Ishikawa (cell line): ENCODE measurements around the gene CAMTA1.

Experiments used
- CEBPB ChIP-seq: IDR thresholded peaks from 2 replicates; pipeline ENCODE4 v1.6.1; 2012
- EGR1 ChIP-seq: IDR thresholded peaks from 2 replicates; pipeline ENCODE4 v1.6.1; 2012
- EP300 ChIP-seq: IDR thresholded peaks from 2 replicates; pipeline ENCODE4 v1.6.1; 2012; ENCODE audit warnings: borderline replicate concordance
- TF ChIP-seq, protein P1 (sequence below): IDR thresholded peaks from 2 replicates; pipeline ENCODE4 v1.6.1; 2012
- TF ChIP-seq, protein P2 (sequence below): IDR thresholded peaks from 2 replicates; pipeline ENCODE4 v1.6.1; 2012; ENCODE audit warnings: low read depth, mild to moderate bottlenecking

DNA sequence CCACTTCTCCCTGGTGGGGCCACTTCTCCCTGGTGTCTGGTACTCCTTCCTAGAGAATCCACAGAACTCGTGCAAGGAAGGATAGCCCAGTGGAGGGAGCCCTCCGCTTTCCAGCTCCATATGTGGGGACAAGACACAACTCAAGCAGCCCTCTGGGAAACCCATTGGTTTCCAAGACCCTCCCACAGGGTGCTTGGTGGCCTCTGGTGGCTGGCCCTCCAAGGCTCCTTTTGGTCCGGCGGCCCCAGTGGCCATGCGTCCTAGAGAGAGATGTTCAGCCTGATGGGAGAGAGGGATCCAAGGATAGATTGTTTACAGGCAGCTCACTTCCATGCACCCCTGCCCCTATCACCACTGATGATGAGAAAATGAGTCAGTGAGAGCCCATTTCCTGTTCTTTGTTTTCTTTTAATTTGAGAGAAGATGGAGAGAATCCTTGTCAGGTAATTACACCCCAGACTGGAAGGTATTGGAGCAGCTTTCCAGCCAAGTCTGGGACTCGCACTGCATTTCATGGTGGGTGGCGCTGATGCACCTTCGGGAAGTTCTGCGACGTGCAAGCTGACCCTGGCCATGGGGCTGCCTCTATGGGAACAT, 499.7 kb downstream of the CAMTA1 start:
- TF ChIP-seq CEBPB (no peak), EP300 (no peak), EGR1 (no peak)
- TF ChIP-seq, protein P1, sequence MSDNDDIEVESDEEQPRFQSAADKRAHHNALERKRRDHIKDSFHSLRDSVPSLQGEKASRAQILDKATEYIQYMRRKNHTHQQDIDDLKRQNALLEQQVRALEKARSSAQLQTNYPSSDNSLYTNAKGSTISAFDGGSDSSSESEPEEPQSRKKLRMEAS: no peak
- TF ChIP-seq, protein P2, sequence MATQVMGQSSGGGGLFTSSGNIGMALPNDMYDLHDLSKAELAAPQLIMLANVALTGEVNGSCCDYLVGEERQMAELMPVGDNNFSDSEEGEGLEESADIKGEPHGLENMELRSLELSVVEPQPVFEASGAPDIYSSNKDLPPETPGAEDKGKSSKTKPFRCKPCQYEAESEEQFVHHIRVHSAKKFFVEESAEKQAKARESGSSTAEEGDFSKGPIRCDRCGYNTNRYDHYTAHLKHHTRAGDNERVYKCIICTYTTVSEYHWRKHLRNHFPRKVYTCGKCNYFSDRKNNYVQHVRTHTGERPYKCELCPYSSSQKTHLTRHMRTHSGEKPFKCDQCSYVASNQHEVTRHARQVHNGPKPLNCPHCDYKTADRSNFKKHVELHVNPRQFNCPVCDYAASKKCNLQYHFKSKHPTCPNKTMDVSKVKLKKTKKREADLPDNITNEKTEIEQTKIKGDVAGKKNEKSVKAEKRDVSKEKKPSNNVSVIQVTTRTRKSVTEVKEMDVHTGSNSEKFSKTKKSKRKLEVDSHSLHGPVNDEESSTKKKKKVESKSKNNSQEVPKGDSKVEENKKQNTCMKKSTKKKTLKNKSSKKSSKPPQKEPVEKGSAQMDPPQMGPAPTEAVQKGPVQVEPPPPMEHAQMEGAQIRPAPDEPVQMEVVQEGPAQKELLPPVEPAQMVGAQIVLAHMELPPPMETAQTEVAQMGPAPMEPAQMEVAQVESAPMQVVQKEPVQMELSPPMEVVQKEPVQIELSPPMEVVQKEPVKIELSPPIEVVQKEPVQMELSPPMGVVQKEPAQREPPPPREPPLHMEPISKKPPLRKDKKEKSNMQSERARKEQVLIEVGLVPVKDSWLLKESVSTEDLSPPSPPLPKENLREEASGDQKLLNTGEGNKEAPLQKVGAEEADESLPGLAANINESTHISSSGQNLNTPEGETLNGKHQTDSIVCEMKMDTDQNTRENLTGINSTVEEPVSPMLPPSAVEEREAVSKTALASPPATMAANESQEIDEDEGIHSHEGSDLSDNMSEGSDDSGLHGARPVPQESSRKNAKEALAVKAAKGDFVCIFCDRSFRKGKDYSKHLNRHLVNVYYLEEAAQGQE: no peak
